HG03196 (cell line): ENCODE data around the gene ARHGEF19.
"Not testable (repeated sequence)": the region's sequence is repeated elsewhere in the genome, so short reads cannot be mapped to it uniquely, and the experiment has no call there.

Source experiments
- ATAC-seq: cut with Tn5 transposase; IDR thresholded peaks from one replicate; pipeline ENCODE4 v1.9.1; 2021; ENCODE audit not compliant: unreplicated experiment

ARHGEF19 gene

DNA sequence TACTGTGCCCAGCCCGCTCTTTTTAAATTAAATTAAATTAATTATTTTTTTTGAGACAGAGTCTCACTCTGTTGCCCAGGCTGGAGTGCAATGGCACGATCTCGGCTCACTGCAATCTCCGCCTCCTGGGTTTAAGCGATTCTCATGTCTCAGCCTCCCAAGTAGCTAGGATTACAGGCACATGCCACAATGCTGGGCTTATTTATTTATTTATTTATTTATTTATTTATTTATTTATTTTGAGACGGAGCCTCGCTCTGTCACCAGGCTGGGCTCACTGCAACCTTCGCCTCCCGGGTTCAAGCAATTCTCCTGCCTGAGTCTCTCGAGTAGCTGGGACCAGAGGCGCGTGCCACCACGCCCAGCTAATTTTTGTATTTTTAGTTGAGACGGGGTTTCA is 10.3 kb upstream of the ARHGEF19 start:
- ATAC-seq: not testable (repeated sequence)

DNA sequence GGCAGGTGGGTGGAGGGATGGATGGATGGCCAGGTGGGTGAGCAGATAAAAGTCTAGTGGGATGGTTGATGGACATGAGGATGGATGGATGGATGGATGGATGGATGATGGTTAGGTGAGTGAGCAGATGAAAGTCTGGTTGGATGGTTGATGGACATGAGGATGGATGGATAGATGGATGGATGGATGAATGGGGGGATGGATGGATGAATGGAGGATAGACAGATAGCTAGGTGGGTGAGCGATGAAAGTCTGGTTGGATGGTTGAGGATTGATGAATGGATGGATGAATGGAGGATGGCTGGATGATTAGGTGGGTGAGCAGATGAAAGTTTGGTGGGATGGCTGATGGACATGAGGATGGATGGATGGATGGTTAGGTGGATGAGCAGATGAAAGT is 9.0 kb upstream of the ARHGEF19 start:
- ATAC-seq: no peak

DNA sequence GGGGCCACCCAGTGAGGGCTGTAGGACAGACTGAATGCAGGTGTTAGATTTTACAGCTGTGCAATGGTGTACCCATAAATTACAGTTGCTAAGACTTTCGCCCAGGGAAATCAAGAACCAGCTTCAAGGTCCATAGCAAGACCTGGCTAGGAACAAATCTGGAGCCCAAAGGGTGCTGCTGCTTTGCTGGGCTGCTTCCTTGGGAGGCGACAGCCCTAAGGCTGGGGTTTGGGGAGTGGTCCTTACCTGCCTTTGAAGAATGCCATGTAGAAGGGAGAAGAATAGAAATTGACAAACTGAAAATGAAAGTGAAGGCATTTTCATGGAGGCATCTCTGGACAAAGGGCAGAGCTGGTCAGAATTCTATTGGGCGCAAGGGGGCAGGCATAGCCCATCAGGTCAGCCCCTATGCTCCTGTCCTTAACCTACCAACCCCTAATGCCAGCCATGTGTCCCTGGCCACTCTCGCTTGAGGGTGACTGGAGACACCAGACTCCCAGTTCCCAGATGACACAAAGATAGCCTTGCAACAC is 7.6 kb upstream of the ARHGEF19 start:
- no peak for ATAC-seq

DNA sequence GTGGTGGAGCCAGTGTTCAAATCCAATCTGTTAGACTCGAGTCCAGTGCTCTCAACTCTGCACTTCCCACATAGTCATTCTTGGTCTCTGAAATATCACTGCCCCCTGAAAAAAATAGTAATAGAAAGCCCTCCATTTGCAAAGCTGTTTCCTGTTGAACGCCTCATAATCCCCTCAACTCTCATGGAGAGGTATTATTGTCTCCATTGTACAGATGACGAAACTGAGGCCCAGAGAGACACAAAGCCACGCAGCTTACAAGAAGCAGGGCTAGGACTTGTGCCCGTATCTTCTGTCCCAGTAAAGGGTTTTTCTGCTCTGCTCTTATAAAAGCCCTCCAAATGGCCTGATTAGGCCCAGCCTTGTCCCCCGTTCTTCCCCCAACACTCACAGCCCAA is 6.2 kb upstream of the ARHGEF19 start:
- no peak for ATAC-seq

DNA sequence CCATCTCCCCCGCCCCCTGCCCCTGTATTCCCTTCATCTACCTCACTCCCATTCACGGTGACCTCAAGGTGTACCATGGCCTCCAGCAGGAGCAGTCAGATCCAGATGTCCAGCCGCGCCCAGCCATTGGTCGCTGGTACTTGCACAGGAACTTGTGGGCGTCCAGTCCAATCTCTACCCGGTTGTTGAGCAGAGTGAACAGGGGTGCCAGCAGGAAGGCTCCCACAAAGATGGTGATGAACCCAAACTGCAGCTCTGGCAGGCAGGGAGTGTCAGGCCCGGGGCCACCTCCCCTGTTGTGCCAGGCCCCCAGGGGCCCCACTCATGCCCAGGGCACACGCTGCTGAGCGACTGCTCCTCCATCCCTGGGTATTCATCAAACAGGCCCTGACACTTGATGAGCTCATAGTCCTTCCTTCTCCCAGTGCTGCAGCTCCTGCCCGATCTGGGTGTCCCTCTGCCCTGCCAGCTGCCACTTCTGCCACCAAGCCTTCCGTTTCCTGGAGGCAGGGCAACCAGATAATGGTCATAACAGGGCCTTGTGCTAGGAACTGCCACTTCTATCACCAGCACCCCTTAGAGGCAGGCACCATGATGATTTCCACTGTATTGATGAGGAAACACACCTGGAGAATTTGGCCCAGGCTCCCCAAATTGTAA is 5.7 kb upstream of the ARHGEF19 start:
- ATAC-seq: no peak

DNA sequence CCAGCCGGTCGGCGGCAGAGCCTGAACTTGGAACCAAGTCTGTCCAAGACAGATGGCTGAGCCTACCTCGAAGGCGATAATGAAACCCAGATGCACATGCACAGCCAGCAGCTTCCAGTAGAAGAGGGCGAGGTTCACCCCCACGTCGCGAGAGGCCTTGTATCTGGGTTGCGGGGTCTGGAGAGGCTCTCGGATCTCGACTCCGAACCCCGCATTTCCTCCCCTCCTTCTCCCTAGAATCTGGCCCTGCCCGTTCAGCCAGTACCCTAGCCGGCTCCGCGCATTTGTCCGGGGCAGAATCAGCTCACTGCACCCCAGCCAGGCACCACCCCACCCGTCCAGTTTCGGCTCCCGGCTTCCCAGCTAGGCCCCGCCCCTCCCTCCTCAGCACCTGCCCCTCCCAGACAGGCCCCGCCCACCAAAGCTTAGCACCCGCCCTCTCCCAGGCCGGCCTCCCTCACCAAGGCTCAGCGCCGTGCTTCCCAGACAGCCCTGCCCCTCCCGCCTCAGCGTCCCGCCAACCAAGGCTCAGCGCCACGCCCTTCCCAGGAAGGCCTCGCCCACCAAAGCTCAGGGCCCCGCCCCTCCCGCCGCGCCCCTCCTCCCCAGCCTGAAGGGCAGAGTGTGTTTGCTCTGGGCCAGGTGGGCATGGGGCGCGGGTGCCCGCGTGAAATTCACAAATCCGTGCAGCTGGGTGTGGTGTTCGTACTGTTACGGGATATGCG is 4.8 kb upstream of the ARHGEF19 start:
- ATAC-seq: peak; percentile 92

DNA sequence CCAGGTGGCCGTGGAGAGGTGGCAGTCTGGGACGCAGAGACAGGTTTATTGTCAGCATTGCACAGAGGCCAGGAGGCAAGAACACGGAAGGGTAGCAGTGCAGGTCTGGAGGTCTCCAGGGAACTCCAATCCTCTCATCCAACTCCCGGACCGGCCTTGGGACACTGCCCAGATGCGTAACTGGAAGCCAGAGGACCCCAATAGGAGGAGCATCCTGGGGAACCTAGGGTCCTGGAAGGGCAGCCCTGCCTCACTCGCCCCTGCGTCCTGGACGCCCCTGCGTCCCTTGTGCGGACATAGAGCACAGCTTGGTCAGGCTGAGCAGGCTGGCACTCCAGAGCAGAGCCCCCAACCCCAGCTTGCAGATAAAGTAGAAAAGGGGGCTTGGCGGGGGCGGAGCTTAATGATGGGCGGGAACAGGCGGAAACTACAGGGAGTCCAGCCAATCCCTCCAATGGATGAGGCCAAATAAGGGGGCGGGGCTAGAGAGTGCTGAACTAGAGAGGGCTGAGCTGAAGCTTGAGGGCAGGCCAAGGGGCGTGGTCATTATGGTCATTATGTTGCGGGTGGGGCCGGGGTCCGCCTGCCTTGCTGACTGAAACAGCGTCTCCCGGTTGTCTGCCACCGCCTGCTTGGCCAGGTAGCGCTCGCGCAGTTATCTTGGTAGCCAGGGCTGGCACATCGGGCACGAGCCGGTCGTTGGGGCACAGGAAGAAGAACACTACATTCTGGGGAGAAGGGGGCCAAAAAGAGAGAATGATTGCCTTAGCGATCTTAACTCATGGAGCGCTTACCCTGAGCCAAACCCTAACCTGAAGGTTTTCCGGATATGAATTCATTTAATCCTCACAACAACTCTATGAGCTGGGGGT is 3.7 kb upstream of the ARHGEF19 start:
- no peak for ATAC-seq

DNA sequence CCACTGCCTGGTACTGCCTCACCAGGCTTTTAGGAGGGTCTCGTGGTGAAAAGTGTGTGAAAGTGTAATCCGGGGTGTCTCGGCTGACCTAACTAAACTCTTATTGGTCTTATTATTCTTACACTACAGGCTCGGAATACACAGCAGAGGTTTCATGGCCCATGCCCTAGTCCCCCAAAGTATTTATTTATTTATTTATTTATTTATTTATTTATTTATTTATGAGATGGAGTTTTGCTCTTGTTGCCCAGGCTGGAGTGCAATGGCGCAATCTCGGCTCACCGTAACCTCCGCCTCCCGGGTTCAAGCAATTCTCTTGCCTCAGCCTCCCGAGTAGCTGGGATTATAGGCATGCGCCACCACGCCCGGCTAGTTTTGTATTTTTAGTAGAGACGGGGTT is 2.8 kb upstream of the ARHGEF19 start:
- not testable (repeated sequence) for ATAC-seq

DNA sequence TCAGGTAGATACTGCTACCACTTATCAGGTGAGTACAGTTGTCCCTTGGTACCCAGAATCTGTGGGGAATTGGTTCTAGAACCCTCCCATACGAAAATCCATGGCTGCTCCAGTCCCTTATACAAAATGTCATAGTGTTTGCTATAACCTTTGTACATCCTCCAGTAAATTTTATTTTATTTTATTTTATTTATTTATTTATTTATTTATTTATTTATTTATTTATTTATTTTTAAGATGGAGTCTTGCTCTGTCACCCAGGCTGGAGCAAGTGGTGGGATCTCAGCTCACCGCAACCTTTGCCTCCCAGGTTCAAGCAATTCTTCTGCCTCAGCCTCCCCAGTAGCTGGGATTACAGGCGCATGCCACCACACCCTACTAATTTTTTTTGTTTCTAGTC is 1.1 kb upstream of the ARHGEF19 start:
- not testable (repeated sequence) for ATAC-seq

DNA sequence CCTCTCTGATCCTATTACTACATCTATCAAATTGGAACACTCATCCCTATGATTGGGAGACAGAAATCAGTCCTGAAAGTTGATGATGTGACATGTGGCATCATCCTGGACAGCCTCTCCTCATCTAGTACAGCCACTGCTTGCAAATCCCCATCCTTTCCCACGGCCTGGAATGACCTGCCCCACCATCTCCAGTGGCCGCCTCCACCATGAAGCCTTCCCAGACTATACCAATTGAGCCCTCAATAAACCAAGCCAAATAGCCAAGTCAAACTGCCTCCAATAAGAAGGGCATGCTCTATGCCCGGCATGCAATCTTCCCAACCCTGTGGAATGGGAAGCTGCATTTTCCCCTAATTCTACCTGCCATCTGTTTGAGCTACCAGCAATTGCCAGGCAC is 561 bp upstream of the ARHGEF19 start:
- ATAC-seq: no peak

DNA sequence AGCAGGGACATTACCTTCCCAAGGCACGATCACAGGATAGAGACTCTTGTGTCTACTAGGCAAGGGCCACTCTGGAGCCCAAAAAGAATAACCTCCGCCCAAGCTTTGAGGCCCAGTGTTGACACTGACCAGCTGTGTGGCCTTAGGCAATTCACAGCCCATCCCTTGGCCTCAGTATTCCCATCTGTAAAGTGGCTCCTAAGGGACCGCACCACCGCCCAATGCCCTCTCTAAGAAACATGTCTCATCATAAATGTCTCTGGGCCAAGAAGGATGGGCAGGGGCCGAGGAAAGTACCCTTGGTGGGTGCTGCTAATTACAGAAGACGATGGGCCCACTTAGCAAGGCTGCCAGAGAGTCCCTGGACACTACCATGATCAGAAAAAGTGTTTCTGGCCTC is 628 bp downstream of the ARHGEF19 start:
- no peak for ATAC-seq

DNA sequence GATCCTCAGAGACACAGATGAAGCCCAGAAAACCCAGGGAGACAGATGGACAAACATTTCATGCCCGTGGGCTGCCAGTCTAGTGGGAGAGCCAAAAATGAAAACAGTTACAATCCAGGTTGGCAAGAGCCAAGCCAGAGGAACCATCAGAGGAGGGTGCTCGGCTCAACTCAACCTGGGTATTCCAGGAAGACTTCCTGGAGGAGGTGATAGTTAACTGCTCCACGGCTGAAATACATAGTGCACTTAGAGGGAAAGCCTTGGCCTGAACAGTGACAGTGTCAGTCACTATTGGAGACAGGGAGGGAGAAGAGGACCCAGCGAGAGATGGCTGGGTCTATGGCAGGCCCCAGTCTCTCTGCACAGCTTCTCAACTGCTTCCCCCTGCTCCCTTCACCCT is 1.9 kb downstream of the ARHGEF19 start:
- ATAC-seq: no peak

DNA sequence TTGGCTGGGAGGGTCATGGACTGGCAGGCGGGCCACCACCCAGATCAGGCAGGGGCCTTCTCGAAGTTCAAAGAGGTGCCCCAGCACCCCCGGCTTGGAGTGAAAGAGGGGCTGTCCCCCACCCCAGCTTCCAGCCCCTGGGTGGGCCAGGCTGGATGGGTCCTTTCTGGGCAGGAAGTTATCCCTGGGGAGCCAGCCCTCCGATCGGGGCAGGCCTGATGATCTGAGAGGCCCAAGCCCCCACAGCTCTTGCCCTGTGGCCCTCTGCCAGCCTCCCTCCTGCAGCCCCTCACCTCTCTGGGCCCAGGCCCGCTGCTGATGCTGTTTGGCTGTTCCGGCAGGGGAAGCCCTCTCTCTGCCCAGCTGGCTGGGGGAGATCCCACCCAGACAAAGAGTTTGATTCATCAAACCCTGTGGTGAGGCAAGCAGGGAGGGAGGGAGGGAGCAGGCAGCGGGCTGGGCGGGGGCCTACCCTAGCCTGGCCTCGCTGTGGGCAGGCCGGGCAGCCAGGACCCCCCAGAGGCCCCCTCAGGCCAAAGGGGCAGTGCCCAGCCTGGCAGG is 2.5 kb downstream of the ARHGEF19 start:
- no peak for ATAC-seq

DNA sequence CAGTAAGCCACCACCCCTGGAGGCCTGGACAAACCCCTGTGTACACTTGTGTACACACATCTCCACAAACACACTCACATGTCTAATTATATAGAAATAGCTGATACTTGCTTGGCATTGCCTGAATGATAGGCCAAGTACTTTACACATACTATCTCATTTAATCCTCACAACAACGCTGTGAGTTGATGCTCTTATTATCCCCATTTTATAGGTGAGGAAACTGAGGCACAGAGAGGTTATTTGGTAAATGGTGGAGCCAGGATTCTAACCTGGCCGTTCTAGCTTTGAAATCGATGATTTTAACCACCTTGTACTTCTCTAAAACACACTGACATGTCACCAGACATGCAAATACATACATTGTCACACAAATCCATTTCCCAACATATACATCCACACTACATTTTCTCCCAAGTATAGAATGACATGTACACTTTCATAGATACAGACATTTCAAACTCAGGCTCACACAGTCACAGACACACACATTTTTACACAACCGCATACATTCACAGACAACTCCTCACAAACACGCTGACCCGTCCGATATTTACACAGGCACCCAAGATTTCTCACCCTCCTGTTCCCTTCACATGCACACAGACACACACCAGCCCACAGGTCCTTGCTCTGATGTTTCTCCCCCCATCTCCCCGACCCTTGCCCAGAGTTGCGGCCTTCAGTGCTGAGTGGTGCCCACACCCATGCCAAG is 3.2 kb downstream of the ARHGEF19 start:
- no peak for ATAC-seq

DNA sequence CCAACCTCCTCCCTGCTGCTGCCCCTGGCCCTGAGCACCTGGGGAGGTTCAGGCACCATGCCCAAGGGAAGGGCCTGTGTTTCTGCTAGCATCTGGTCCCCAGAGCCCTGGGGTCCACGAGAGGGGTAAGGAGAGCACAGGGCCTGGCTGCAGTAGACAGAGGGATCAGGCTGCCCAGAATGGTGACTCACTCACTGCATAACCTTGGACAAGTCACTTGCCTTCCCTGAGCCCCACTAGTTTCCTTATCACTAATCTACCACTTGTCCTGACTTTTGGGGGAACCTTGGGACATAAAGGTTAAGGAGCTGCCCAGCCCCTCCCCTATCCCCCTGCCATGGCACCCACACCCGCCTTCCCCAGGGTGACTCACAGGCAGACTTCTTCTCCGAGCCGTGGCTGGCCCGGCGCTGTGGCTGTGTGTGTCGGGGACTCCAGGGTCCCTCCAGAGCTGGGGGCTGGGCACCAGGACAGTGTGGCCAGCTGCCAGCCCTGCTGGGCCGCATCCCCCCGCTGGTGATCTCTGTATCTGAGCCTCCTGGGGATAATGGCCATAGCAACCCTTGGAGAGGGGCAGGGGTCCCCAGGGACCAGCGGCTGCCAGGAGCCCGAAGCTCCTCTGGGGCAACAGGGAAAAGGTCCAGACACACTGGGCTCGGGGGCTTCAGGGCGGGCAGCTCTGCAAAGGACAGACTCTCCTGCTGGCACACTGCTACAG is 4.0 kb downstream of the ARHGEF19 start:
- no peak for ATAC-seq

DNA sequence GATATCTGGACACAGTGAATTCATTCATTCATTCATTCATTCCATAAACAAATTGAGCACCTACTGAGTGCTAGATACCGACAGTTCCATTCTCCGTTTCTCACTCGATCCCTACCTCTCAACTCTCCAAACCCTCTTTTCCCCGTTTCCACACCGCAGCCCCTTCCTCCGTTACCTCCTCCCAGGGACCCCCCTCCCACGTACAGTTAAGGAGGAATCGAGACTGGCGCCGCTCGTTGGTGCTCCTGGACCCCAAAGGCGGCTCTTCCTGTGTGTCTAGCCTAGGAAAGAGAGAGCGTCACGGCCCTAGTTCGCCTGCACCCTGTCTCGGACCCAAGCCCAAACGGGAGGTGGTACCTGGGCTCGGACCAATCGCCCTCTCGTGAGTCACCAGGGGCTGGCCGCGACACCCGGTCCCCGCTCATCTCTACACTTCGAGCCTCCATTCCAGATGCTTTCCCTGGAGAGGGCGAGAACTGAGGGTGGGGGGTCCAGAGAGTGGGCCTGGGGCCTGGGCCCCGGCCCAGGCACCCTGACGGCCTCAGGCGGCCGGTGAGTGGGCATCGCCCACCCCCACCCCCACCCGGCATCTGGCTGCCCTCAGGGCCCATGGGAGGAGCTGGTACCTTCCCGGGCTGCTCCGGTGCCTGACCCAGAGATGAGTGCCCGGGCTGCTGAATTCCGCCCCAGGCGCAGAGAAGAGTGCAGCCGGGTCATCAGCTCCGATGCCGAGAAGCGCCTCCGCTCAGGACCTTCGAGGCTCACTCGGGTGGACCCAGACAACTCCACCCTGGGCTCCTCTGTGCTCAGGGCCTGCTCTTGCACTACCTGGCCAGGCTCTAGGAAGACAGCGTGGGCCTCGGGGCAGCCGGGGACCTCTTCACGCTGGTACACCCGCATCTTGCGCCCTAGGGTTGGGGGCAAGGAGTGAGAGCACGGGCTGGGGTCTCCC is 4.9 kb downstream of the ARHGEF19 start:
- no peak for ATAC-seq

DNA sequence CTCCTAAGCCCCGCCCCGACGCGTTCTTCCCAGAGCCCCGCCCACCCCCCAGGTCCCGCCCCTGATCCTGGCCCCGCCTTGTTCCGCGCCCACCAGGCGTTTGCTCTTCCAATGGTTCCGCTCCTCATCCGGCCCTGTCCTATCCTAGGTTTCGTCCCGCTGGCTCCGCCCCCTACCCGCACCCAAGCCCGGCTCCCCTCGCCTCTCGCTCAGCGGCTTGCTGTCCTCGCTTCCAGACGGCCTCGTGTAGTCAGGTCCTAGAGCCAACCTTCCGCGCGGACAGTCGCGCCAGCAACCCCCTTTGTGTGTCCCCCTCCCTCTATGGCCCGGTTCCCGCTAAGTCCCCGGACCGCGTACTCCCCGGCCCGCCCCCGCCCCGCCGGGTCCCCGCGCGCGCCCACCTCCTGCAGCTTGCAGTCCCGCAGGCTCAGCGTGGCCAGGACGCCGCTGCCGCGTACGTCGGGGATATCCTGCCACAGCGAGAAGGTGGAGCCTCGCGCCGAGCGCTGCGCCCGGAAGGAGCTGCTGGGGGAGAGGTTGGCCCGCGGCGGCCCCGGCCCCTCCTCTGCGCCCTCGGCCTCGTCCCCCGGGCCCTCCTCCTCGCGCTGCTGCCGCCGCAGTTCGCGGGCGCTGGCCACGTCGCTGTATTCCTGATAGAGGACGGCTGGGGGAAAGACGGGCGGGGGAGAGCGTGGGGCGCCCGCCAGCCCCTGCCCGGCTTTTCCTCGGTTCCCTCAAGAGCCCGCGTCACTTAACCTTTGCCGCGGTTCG is 5.7 kb downstream of the ARHGEF19 start:
- ATAC-seq: peak; percentile 61

DNA sequence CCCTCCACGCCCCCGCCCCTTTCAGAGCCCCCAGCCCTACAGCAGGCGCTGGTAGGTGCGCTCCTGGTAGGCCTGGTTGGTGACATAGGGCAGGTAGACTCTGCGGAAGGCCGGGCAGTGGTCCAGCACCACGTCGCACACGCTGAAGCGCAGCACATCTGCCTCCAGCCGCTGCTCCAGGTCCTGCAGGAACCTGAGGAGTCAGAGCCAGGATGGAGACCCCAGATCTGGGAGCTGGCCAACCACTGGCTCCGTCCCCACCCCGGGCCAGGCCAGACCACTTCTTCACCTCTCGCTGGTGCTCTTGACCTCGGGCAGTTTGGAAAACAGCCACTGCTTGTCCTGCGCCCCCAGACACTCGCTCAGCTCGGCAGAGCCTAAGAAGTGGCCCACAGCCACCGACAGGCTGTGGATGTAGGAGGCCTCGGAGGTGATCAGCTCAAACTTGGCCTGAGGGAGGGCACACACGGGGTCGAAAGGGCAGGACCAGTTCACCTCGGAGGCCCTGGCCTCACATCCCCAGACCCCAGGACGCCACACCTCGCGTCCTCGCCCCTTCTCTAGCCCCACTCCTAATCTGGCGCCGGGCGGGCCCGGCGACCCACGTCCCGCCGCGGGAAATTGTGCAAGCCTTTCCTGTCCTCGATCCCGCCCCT is 6.4 kb downstream of the ARHGEF19 start:
- peak; percentile 15 for ATAC-seq
